Measurements from ENCODE around the gene TEX22. TPM values are rescaled to one million over a fixed set of nuclear protein-coding genes. Genes with fewer than 3 reads are reported as not detected.

TEX22 gene
- polyA plus RNA-seq, 1 experiment = 0.05 TPM

GRCh38 chr14:105381446-105382342, 16.6 kb upstream of the TEX22 start:
- CTCF ChIA-PET = interaction anchor here (1.0 to 1.3 kb wide), 2 partner anchors 11 to 147 kb away, joined by 4 to 5 read pairs; no protein-coding TSS in a partner anchor
- peaks cover 7% of the 10 kb centered on the region; the same call in 1 of the 2 replicates for H3K9me3 ChIP-seq (ENCODE audit: control insufficient read depth, insufficient read depth, low read length)
- no peak overlapping the region for H3K4me3 ChIP-seq (ENCODE audit: low read depth, low read length)
- POLR2A ChIA-PET = no interaction called here
- no peak overlapping the region for H3K27ac ChIP-seq (ENCODE audit: low read depth, low read length)
- TF ChIP-seq, protein P1, sequence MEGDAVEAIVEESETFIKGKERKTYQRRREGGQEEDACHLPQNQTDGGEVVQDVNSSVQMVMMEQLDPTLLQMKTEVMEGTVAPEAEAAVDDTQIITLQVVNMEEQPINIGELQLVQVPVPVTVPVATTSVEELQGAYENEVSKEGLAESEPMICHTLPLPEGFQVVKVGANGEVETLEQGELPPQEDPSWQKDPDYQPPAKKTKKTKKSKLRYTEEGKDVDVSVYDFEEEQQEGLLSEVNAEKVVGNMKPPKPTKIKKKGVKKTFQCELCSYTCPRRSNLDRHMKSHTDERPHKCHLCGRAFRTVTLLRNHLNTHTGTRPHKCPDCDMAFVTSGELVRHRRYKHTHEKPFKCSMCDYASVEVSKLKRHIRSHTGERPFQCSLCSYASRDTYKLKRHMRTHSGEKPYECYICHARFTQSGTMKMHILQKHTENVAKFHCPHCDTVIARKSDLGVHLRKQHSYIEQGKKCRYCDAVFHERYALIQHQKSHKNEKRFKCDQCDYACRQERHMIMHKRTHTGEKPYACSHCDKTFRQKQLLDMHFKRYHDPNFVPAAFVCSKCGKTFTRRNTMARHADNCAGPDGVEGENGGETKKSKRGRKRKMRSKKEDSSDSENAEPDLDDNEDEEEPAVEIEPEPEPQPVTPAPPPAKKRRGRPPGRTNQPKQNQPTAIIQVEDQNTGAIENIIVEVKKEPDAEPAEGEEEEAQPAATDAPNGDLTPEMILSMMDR (IDR thresholded peaks at IDR 0.05; ENCODE audit: low read depth, low read length) = no peak
- H3K27me3 ChIP-seq (ENCODE audit: control insufficient read depth, insufficient read depth, low read length) = no peaks in the 10 kb centered on the region
- no peak for DNase-seq (ENCODE audit: low read depth, low spot score)

GRCh38 chr14:105382343-105383082, 15.8 kb upstream of the TEX22 start:
- ChIA-PET CTCF (interaction anchor here (1.0 to 1.3 kb wide), 2 partner anchors 12 to 146 kb away, joined by 4 to 5 read pairs; no protein-coding TSS in a partner anchor), POLR2A (no interaction called here)
- Histone ChIP-seq H3K27ac (ENCODE audit: low read depth, low read length) (no peak overlapping the region), H3K4me3 (ENCODE audit: low read depth, low read length) (no peak overlapping the region), H3K9me3 (ENCODE audit: control insufficient read depth, insufficient read depth, low read length) (peaks cover 7% of the 10 kb centered on the region; the same call in 1 of the 2 replicates), H3K27me3 (ENCODE audit: control insufficient read depth, insufficient read depth, low read length) (no peaks in the 10 kb centered on the region)
- DNase-seq (ENCODE audit: low read depth, low spot score) = no peak
- TF ChIP-seq, protein P1 (IDR thresholded peaks at IDR 0.05; ENCODE audit: low read depth, low read length) = no peak

DNA sequence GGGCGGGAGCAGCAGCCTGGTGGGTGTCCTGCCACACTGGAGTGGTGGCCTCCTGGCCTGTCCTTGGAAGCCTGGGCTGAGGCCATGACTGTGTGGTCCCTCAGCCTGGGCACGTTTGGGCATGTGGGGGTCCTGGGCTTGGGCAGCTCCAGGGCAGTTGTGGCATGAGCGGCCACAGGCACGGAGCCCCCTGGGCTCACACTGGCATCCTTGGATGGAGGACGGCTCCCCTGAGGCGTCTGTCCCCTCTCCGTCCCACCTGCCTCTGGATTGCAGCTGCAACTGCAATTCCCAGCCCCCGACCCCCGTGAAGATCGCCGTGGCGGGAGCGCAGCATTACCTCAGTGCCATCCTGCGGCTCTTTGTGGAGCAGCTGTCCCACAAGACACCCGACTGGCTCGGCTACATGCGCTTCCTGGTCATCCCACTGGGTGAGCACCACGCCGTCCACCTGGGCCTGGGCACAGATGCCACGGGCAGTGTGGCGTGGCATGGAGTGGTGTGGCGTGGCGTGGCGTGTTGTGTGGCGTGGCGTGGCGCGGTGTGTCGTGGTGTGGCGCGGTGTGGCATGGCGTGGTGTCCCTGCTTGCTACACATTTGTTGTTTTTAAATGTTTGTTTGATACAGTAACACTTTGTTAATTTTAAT, 15.1 kb upstream of the TEX22 start:
- Histone ChIP-seq H3K27me3 (ENCODE audit: control insufficient read depth, insufficient read depth, low read length) (no peaks in the 10 kb centered on the region), H3K9me3 (ENCODE audit: control insufficient read depth, insufficient read depth, low read length) (peaks cover 7% of the 10 kb centered on the region; the same call in 1 of the 2 replicates), H3K27ac (ENCODE audit: low read depth, low read length) (no peak overlapping the region), H3K4me3 (ENCODE audit: low read depth, low read length) (no peak overlapping the region)
- TF ChIP-seq, protein P1 (IDR thresholded peaks at IDR 0.05; ENCODE audit: low read depth, low read length) = no peak
- DNase-seq (ENCODE audit: low read depth, low spot score) = no peak
- ChIA-PET POLR2A (no interaction called here), CTCF (no interaction called here)

GRCh38 chr14:105384041-105384557, 14.2 kb upstream of the TEX22 start:
- POLR2A ChIA-PET = no interaction called here
- no peak for DNase-seq (ENCODE audit: low read depth, low spot score)
- Histone ChIP-seq H3K27ac (ENCODE audit: low read depth, low read length) (no peak overlapping the region), H3K9me3 (ENCODE audit: control insufficient read depth, insufficient read depth, low read length) (peaks cover 7% of the 10 kb centered on the region; the same call in 1 of the 2 replicates), H3K27me3 (ENCODE audit: control insufficient read depth, insufficient read depth, low read length) (no peaks in the 10 kb centered on the region), H3K4me3 (ENCODE audit: low read depth, low read length) (no peak overlapping the region)
- CTCF ChIA-PET = no interaction called here
- TF ChIP-seq, protein P1 (IDR thresholded peaks at IDR 0.05; ENCODE audit: low read depth, low read length) = no peak
